Coronary artery (tissue), 2 donors: ENCODE results near the gene YJEFN3.

ENCODE experiments used
- DNase-seq: peaks from one replicate; pipeline ENCODE4 v3.0.0-alpha.2; 2017; ENCODE audit warnings: low spot score
- H3K27ac ChIP-seq, 2 donors: fragments of 200-600 bp; sonication (generic); one replicate each; pipeline ENCODE4 v1.5.1; 2016 to 2019
- H3K4me3 ChIP-seq: fragments of 200-600 bp; sonication (generic); 2 replicates; pipeline ENCODE4 v1.5.1; 2016; ENCODE audit warnings: mild to moderate bottlenecking, moderate library complexity
- CTCF ChIP-seq: fragments of 200-600 bp; sonication (generic); IDR thresholded peaks from one replicate; pipeline ENCODE4 v1.5.1; 2019; ENCODE audit warnings: antibody characterized with exemption

The YJEFN3 gene, protein sequence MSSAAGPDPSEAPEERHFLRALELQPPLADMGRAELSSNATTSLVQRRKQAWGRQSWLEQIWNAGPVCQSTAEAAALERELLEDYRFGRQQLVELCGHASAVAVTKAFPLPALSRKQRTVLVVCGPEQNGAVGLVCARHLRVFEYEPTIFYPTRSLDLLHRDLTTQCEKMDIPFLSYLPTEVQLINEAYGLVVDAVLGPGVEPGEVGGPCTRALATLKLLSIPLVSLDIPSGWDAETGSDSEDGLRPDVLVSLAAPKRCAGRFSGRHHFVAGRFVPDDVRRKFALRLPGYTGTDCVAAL

GRCh38 chr19:19528721-19529490 is at the start of gene YJEFN3:
Gene YJEFN3 (plus strand): TSS chr19:19528911. CDS start chr19:19528933, 22 bp downstream.
- H3K4me3 ChIP-seq: peak within 1 kb of the TSS; percentile 34
- TF ChIP-seq CTCF: no peak
- no peak within 1 kb of the TSS for H3K27ac ChIP-seq
- no peak for DNase-seq

DNA sequence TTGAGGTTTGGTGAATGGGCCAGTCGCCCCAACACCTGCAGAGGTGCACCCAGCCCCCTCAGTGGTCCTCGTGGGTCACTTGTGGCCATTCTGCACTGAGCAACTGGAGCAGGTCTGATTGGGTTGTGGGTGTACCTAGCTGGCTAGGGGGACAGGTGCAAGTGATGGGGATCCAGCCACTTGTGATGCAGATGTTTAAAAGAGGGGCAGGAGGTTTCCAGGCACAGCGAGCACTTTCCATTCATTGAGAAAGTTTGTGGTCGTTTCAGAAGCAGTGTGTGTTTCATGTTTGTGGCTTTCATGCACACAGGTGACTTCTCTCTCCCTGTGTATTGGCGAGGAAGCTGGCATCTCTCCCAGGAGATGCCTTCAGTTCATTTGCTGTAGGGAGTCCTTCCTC is 48.0 kb upstream of the YJEFN3 start:
- no peak for DNase-seq
- Histone ChIP-seq H3K27ac (no peak overlapping the region), H3K4me3 (no peak overlapping the region)
- TF ChIP-seq CTCF: no peak

GRCh38 chr19:19482809-19483596 is 45.7 kb upstream of the YJEFN3 start:
- TF ChIP-seq CTCF: no peak
- no peak overlapping the region for H3K4me3 ChIP-seq
- DNase-seq: no peak
- no peak overlapping the region for H3K27ac ChIP-seq

GRCh38 chr19:19485161-19485997 is 43.3 kb upstream of the YJEFN3 start:
- DNase-seq: no peak
- no peak overlapping the region for H3K27ac ChIP-seq
- TF ChIP-seq CTCF: no peak
- H3K4me3 ChIP-seq: no peak overlapping the region

GRCh38 chr19:19485998-19486290 is 42.8 kb upstream of the YJEFN3 start:
- no peak for TF ChIP-seq CTCF
- Histone ChIP-seq H3K4me3 (no peak overlapping the region), H3K27ac (no peak overlapping the region)
- no peak for DNase-seq

GRCh38 chr19:19486343-19487076 is 42.2 kb upstream of the YJEFN3 start:
- no peak overlapping the region for H3K27ac ChIP-seq
- no peak for TF ChIP-seq CTCF
- no peak overlapping the region for H3K4me3 ChIP-seq
- no peak for DNase-seq
